ENCODE results near the gene CMTM6. TPM values are rescaled to one million over a fixed set of nuclear protein-coding genes. Genes with fewer than 3 reads are reported as not detected.

Gene CMTM6
- total RNA-seq (10 to 100 TPM; 13.2 to 21.6 (median 15.1) TPM), polyA plus RNA-seq (10.6 TPM)
- long read RNA-seq, donor 1, transcript CMTM6-201 (4 exons, 3,863 nt), result major isoform, 69 of 74 reads
- long read RNA-seq, donor 1, partial matches to known transcripts, result 0 of 74 reads
- long read RNA-seq, donor 1, other reads (novel, unspliced or antisense), result 5 of 74 reads
- long read RNA-seq, donor 2, transcript CMTM6-201 (4 exons, 3,863 nt), result major isoform, 20 of 22 reads
- long read RNA-seq, donor 2, partial matches to known transcripts, result 0 of 22 reads
- long read RNA-seq, donor 2, other reads (novel, unspliced or antisense), result 2 of 22 reads
- long read RNA-seq, donor 3, transcript CMTM6-201 (4 exons, 3,863 nt), result major isoform, 189 of 212 reads
- long read RNA-seq, donor 3, partial matches to known transcripts, result 1 of 212 reads
- long read RNA-seq, donor 3, other reads (novel, unspliced or antisense), result 22 of 212 reads
- long read RNA-seq, donor 4, transcript CMTM6-201 (4 exons, 3,863 nt), result major isoform, 13 of 14 reads
- long read RNA-seq, donor 4, partial matches to known transcripts, result 0 of 14 reads
- long read RNA-seq, donor 4, other reads (novel, unspliced or antisense), result 1 of 14 reads

- no peaks in the 10 kb centered on the region for H3K9me3 ChIP-seq (ENCODE audit: control insufficient read depth, low read length)
- under 1% methylated on average over 61 of the region's 61 CpGs for WGBS
- peak; percentile 85 to 94 (median 92) for DNase-seq
- peak within 1 kb of the TSS; percentile 77 for H3K4me3 ChIP-seq (ENCODE audit: low read length)
- intact Hi-C loops (cut with DNase I), result loop anchor here in 1 of 4 donors (10.0 kb wide), 1 partner anchor 72 kb away; the partner anchor contains the start of gene DYNC1LI1
- H3K4me1 ChIP-seq (ENCODE audit: control insufficient read depth, insufficient read depth, low read length), result peaks cover 3% of the 10 kb centered on the region
- no peaks in the 10 kb centered on the region for H3K27me3 ChIP-seq (ENCODE audit: control insufficient read depth, insufficient read depth)
- peak within 1 kb of the TSS; percentile 89 for H3K27ac ChIP-seq (ENCODE audit: low read length)
- ATAC-seq, result peak; percentile 95 to 96
Observed at GRCh38 chr3:32502118-32502945, at the start of gene CMTM6. CMTM6 (minus strand) TSS chr3:32502852; CDS start chr3:32502745, 107 bp downstream.

GRCh38 chr3:32552013-32552412, 49.4 kb upstream of the CMTM6 start:
- Histone ChIP-seq H3K4me3 (ENCODE audit: low read length) (no peak overlapping the region), H3K27me3 (ENCODE audit: control insufficient read depth, insufficient read depth) (no peaks in the 10 kb centered on the region), H3K9me3 (ENCODE audit: control insufficient read depth, low read length) (no peaks in the 10 kb centered on the region), H3K27ac (ENCODE audit: low read length) (no peak overlapping the region), H3K4me1 (ENCODE audit: control insufficient read depth, insufficient read depth, low read length) (peaks cover 1% of the 10 kb centered on the region)
- intact Hi-C loops (cut with DNase I), result no loop called here
- WGBS, result 95% methylated on average over 1 of the region's 1 CpG
- ATAC-seq (no peak), DNase-seq (no peak)

- ATAC-seq (no peak), DNase-seq (no peak)
- no peaks in the 10 kb centered on the region for H3K27me3 ChIP-seq (ENCODE audit: control insufficient read depth, insufficient read depth)
- peaks cover 1% of the 10 kb centered on the region for H3K4me1 ChIP-seq (ENCODE audit: control insufficient read depth, insufficient read depth, low read length)
- intact Hi-C loops (cut with DNase I), result no loop called here
- H3K4me3 ChIP-seq (ENCODE audit: low read length), result no peak overlapping the region
- no peak overlapping the region for H3K27ac ChIP-seq (ENCODE audit: low read length)
- no peaks in the 10 kb centered on the region for H3K9me3 ChIP-seq (ENCODE audit: control insufficient read depth, low read length)
Observed at GRCh38 chr3:32551496-32551895, 48.8 kb upstream of the CMTM6 start.

- Histone ChIP-seq H3K27me3 (ENCODE audit: control insufficient read depth, insufficient read depth) (no peaks in the 10 kb centered on the region), H3K9me3 (ENCODE audit: control insufficient read depth, low read length) (no peaks in the 10 kb centered on the region), H3K4me3 (ENCODE audit: low read length) (no peak overlapping the region), H3K27ac (ENCODE audit: low read length) (no peak overlapping the region), H3K4me1 (ENCODE audit: control insufficient read depth, insufficient read depth, low read length) (peaks cover 1% of the 10 kb centered on the region)
- intact Hi-C loops (cut with DNase I), result no loop called here
- 63% methylated on average over 2 of the region's 2 CpGs for WGBS
- ATAC-seq (no peak), DNase-seq (no peak)
Observed at GRCh38 chr3:32551087-32551486, 48.4 kb upstream of the CMTM6 start.

- intact Hi-C loops (cut with DNase I), result no loop called here
- ATAC-seq (no peak), DNase-seq (no peak)
- no peak overlapping the region for H3K4me3 ChIP-seq (ENCODE audit: low read length)
- H3K4me1 ChIP-seq (ENCODE audit: control insufficient read depth, insufficient read depth, low read length), result no peaks in the 10 kb centered on the region
- H3K9me3 ChIP-seq (ENCODE audit: control insufficient read depth, low read length), result no peaks in the 10 kb centered on the region
- no peak overlapping the region for H3K27ac ChIP-seq (ENCODE audit: low read length)
- no peaks in the 10 kb centered on the region for H3K27me3 ChIP-seq (ENCODE audit: control insufficient read depth, insufficient read depth)
Observed at GRCh38 chr3:32545305-32545704, 42.7 kb upstream of the CMTM6 start.

GRCh38 chr3:32544894-32545293, 42.2 kb upstream of the CMTM6 start:
- no peak overlapping the region for H3K4me3 ChIP-seq (ENCODE audit: low read length)
- no peaks in the 10 kb centered on the region for H3K27me3 ChIP-seq (ENCODE audit: control insufficient read depth, insufficient read depth)
- no peaks in the 10 kb centered on the region for H3K4me1 ChIP-seq (ENCODE audit: control insufficient read depth, insufficient read depth, low read length)
- DNase-seq (no peak), ATAC-seq (no peak)
- 62% methylated on average over 2 of the region's 2 CpGs for WGBS
- no peak overlapping the region for H3K27ac ChIP-seq (ENCODE audit: low read length)
- intact Hi-C loops (cut with DNase I), result no loop called here
- no peaks in the 10 kb centered on the region for H3K9me3 ChIP-seq (ENCODE audit: control insufficient read depth, low read length)

- intact Hi-C loops (cut with DNase I), result no loop called here
Observed at GRCh38 chr3:32542807-32543206, 40.2 kb upstream of the CMTM6 start.

GRCh38 chr3:32540899-32541298, 38.2 kb upstream of the CMTM6 start:
- H3K27me3 ChIP-seq (ENCODE audit: control insufficient read depth, insufficient read depth), result no peaks in the 10 kb centered on the region
- DNase-seq (no peak), ATAC-seq (no peak)
- no peak overlapping the region for H3K27ac ChIP-seq (ENCODE audit: low read length)
- intact Hi-C loops (cut with DNase I), result no loop called here
- H3K4me1 ChIP-seq (ENCODE audit: control insufficient read depth, insufficient read depth, low read length), result no peaks in the 10 kb centered on the region
- 89% methylated on average over 4 of the region's 4 CpGs for WGBS
- no peak overlapping the region for H3K4me3 ChIP-seq (ENCODE audit: low read length)
- H3K9me3 ChIP-seq (ENCODE audit: control insufficient read depth, low read length), result no peaks in the 10 kb centered on the region

More at GRCh38 chr3:32542807-32543206, 40.2 kb upstream of the CMTM6 start:
- H3K4me1 ChIP-seq (ENCODE audit: control insufficient read depth, insufficient read depth, low read length), result no peaks in the 10 kb centered on the region
- H3K9me3 ChIP-seq (ENCODE audit: control insufficient read depth, low read length), result no peaks in the 10 kb centered on the region
- DNase-seq (no peak), ATAC-seq (no peak)
- no peaks in the 10 kb centered on the region for H3K27me3 ChIP-seq (ENCODE audit: control insufficient read depth, insufficient read depth)
- H3K4me3 ChIP-seq (ENCODE audit: low read length), result no peak overlapping the region
- 97% methylated on average over 2 of the region's 2 CpGs for WGBS
- H3K27ac ChIP-seq (ENCODE audit: low read length), result no peak overlapping the region

GRCh38 chr3:32532434-32532833, 29.8 kb upstream of the CMTM6 start:
- intact Hi-C loops (cut with DNase I), result no loop called here
- ATAC-seq, result no peak

GRCh38 chr3:32531010-32531647, 28.5 kb upstream of the CMTM6 start:
- DNase-seq, result no peak
- H3K9me3 ChIP-seq (ENCODE audit: control insufficient read depth, low read length), result no peaks in the 10 kb centered on the region
- no peak for ATAC-seq
- H3K27ac ChIP-seq (ENCODE audit: low read length), result no peak overlapping the region
- H3K4me3 ChIP-seq (ENCODE audit: low read length), result no peak overlapping the region
- intact Hi-C loops (cut with DNase I), result no loop called here
- no peaks in the 10 kb centered on the region for H3K4me1 ChIP-seq (ENCODE audit: control insufficient read depth, insufficient read depth, low read length)
- H3K27me3 ChIP-seq (ENCODE audit: control insufficient read depth, insufficient read depth), result no peaks in the 10 kb centered on the region

More at GRCh38 chr3:32532434-32532833, 29.8 kb upstream of the CMTM6 start:
- Histone ChIP-seq H3K4me3 (ENCODE audit: low read length) (no peak overlapping the region), H3K9me3 (ENCODE audit: control insufficient read depth, low read length) (no peaks in the 10 kb centered on the region), H3K4me1 (ENCODE audit: control insufficient read depth, insufficient read depth, low read length) (no peaks in the 10 kb centered on the region), H3K27ac (ENCODE audit: low read length) (no peak overlapping the region), H3K27me3 (ENCODE audit: control insufficient read depth, insufficient read depth) (no peaks in the 10 kb centered on the region)
- DNase-seq, result no peak
- 98% methylated on average over 1 of the region's 1 CpG for WGBS

- Histone ChIP-seq H3K27me3 (ENCODE audit: control insufficient read depth, insufficient read depth) (no peaks in the 10 kb centered on the region), H3K27ac (ENCODE audit: low read length) (no peak overlapping the region), H3K4me3 (ENCODE audit: low read length) (no peak overlapping the region), H3K9me3 (ENCODE audit: control insufficient read depth, low read length) (no peaks in the 10 kb centered on the region), H3K4me1 (ENCODE audit: control insufficient read depth, insufficient read depth, low read length) (no peaks in the 10 kb centered on the region)
- intact Hi-C loops (cut with DNase I), result no loop called here
- DNase-seq (no peak), ATAC-seq (no peak)
Observed at GRCh38 chr3:32525720-32526119, 23.1 kb upstream of the CMTM6 start.

Measured in right cardiac atrium (tissue), 5 donors.